NOMO-1 (cell line): ENCODE results near the gene LTBP2.

Experiments
- DNase-seq, 2 experiments: peaks; one replicate each; lab custom pipeline; 2025; ENCODE audit not compliant: unreplicated experiment in 2 of 2; lab: John Stamatoyannopoulos, UW

The LTBP2 gene

DNA sequence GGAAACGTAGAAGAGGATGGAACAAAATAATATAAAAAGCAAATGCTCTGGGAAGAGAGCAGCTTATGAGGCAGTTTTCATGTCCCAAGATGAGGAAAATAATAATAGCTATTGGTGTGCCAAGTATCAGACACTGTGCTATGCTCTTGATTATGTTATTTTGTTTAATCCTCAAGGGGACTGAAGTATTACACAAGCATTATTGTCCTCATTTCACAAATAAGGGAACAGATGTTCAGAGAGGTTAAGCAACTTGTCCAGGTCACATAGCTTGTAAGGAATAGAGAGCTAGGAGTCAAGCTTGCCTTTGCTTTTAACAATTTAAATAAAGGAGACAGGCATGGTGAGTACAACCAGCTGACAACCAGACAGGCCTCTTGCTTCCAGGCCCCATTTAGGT is 26.9 kb upstream of the LTBP2 start:
- DNase-seq: no peak

DNA sequence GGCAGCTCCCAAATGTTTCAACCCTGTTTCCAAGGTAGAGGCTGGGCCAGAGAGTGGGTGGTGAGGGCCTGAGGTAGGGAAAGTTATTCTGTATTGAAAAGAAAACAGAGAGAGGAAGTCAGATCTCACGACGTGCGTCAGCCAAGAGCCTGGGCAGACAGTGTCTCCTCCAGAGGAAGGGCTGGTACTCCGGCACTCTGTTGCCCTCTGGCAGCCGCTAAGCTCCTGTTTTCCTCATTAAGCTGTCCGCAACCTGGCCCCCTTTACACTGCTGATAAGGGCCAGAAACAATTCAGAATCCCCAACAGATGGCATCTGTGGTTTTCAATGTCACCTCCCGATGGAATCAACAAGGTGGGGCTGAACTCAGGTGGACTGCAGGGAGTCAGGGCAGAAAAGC is 26.0 kb upstream of the LTBP2 start:
- no peak for DNase-seq

DNA sequence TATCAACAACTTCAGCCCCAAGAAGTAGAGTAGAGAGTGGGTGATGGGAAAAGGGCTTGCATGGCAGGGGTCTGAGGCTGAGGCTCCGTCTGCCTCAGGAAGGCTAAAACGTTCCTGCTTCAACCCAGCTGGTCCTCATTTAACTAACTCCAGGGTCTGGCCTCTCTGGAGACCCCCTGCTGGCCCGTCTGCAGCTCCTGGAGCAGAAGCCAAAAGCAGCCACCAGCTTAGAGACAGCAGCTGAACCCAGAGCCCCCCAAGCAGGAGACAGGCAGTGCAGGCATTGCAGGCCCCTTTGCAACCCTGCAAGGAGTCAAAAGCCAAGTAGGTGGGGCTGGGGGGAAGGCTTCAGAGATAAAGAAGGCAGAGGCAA is 25.1 kb upstream of the LTBP2 start:
- no peak for DNase-seq

DNA sequence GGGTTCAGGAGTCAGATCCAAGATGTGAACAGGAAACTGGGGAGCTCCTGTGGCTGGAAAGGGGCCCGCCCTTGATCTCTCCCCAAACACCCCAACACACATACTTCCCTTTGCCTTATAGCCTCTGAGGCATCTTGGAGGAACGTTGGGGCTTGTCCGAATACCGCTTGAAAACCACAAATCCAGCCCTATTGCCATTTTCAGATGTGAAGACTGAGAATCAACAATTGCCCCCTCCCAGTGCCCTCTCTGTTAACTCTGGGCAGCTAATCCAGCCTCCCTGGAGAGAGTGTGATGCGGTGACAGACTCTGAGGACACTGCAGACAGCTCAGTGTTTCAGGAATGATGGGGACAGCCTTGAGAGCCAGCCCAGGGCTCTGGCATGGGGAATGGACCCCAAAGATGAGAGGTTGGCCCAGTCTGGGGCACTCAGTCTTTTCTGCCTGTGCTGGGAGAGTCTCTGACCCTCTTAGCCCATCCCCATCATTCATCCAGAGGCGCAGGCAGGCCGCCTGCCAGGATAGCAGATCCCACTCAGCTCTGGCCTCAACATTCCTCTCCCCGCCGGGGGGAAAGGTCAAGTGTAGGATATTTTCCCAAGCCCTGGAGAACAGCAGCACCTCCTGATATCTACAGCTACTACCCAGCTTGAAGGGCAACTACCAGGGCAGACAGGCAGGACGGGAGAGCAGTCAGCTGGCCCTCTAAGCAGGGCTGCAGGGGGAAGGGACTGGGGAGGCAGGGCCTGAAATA is 24.6 kb upstream of the LTBP2 start:
- no peak for DNase-seq

DNA sequence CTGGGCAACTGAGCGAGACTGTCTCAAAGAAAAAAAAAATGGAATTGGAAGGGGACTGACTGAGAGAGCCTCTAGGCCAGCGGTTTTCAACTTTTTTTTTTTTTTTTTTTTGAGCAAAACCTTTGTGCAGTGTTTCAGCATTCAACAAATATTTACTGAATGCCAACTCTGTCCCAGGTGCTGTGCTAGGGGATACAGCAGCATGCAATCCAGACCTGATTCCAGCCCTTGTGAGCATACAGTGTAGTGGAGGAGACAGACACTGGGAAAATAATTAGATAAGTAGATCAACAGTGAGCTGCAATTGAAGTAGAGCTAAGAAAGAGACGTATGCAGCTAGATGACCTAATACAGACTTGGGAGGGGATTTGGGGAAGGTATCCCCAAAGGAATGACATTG is 23.8 kb upstream of the LTBP2 start:
- DNase-seq: no peak

DNA sequence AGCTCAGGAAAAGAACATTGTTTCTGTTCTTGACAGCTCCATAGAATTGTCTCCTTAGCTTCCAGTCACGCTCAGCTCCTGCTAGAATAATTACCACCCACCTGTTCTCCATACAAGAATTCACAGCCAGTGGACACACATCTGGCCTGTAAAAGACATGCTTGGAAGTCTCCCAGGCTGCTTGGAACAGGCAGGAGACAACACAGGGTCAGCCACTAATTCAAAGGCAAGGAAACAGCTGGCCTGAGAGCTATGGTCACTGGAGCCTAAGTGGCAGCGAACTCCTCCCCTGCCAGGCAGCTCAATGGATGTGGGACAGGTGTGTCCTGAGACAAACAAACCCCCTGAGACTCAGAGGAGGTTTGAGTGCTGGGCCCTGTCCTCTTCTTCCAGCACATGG is 22.9 kb upstream of the LTBP2 start:
- DNase-seq: no peak

DNA sequence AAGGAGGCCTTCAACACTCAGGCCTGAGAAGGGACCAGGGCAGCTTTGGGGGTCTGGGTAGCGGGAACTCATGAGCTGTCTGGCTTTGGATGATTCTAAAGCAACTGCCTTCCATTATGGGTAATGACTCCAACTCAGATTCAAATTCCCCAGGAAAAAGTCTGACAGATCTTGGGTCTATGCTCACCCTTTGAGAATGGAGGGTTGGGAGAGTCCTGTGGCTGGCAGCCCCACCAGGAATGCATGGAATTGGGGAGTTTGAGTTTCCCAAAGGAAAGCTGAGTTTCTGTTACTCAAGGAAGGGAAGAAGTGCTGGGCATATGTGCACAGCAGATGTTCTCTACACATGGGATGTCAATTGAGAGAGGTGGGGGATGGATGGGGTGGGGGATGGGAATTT is 22.4 kb upstream of the LTBP2 start:
- no peak for DNase-seq

DNA sequence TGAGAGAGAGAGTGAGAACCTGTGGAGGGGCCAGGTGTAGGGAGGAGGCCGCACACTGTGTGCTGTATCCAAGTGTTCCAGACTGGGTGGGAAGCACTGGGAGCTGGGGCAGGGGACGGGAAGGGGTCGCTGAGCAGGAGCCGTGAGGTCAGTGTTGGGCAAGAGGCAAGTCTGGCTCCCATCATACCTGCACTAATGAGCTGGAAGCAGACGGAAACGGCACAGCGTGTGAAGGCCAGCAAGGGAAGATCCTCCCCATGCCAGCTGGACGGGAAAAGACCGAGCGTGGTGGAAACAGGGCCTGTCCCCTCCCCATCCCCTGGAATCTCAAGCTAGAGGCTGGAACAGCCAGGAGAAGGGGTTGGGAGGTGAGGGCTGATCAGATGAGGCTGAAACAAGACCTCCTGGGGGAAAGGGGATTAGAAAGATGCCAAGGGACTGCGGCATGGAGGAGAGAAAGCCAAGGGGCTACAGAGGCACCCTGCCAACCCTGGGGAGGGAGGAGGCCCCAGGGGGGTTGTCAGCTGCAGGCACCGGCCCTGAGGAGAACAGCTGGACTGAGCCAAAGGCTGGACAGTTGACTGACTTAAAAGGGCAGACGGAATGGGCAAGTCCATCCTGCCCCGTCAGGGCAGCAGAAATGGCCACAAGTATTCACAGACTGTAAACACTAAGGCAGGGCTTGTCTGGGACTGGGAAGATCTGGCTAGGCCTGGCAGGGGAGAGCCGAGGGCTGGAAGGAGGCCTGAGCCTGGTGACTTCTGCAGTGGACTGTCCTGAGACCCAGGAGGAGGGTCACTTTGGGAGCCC is 19.0 kb upstream of the LTBP2 start:
- no peak for DNase-seq

DNA sequence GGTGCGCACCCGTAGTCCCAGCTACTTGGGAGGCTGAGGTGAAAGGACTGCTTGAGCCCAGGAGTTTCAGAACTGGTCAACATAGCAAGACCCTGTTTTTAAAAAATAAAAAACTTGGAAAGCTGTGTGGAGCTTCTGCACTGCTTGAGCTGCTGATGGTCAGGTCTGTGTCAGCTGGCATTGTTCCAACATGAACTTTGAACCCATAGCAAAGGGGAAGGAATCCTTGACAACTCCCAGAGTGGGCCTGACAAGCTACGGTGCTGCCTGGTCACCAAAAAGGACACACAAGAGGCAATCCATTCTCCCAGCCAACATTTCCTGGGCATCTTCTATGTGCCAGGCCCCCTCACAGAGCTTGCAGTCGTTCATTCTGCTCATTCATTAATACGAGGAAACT is 16.4 kb upstream of the LTBP2 start:
- no peak for DNase-seq

DNA sequence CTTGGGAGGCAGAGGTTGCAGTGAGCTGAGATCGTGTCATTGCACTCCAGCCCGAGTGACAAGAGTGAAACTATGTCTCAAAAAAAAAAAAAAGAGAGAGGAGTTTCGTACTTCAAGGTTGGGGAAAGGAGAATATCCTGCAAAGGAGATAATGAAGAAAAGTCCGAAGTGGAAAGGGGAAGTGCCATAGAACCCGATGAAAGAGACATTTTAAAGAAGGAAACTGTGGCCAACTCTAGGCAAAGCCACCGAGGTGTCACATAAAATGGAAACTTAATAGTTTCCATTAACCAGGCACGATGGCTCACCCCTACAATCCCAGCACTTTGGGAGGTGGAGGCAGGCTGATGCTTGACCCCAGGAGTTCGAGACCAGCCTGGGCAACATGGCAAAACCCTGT is 15.0 kb upstream of the LTBP2 start:
- peak; percentile 61 to 92 for DNase-seq

DNA sequence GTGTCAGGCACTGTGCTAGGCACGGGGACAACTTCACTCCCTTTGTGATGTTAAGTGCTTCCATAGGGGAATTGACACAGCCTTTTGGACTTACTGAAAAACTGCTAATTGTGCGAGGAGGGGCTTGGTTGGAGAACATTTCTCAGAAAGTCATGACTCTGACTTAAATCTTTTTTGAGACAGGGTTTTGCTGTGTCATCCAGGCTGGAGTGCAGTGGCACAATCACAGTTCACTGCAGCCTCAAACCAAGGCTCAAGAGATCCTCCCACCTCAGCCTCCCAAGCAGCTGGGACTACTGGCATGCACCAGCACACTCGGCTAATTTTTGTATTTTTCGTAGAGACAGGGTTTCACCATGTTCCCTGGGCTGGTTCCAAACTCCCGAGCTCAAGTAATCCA is 10.2 kb upstream of the LTBP2 start:
- no peak for DNase-seq

DNA sequence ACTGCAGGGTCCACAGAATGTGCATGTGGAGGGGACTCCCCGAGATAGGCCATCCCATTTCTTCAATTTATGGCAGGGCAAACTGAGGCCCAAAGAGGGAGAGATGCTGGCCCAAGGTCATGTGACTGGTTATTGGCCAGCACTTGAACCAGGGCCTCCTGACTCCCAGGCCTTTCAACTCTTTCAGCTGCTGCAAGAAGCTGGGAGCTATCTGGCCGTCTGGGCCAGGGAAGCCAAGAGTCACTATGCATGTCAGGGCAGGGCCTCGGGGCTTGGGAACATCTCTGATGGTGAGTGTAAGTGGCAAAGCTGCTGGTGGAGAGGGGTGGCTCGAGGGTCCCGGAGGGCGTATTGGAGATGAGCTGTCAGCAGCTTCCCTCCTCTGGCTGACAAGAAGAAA is 9.5 kb upstream of the LTBP2 start:
- no peak for DNase-seq

DNA sequence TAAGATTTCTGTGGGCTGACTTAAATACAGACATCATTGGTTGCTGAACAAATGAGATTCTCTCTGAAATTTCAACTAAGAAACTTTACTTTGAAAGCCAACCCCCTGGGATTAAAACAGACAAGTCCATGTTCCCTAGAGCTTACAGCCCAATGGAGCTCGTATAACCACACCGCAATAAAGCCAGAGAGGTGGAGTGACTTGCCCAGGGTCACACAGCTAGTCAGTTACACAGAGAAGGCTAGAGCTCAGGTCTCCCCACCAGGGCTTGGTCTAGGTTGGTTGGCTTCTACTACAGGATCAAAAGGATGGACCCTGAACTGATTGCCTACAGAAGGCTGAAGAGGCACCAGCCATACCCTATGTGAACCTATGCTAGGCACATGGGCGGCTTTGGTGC is 8.9 kb upstream of the LTBP2 start:
- no peak for DNase-seq

DNA sequence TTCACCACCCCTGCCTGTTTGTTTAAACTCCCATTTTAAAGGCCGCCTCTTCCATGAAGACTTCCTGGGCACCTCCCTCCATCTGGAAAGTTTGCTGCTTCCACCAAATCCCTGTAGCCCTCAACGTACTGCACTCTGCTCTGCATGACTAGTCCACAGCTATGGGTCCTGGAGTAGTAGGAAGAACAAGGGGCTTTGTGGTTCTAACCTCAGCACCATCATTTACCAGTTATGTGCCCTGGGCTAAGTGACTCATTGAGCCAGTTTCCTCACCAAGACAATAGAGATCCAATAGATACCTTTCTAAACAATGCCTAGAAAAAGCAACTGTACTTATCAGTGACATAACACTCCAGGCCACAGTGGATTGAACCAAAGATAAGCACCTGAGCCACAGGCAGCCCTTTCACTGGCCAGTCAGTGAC is 8.5 kb upstream of the LTBP2 start:
- peak in 1 of 2 experiments; percentile 33 for DNase-seq

DNA sequence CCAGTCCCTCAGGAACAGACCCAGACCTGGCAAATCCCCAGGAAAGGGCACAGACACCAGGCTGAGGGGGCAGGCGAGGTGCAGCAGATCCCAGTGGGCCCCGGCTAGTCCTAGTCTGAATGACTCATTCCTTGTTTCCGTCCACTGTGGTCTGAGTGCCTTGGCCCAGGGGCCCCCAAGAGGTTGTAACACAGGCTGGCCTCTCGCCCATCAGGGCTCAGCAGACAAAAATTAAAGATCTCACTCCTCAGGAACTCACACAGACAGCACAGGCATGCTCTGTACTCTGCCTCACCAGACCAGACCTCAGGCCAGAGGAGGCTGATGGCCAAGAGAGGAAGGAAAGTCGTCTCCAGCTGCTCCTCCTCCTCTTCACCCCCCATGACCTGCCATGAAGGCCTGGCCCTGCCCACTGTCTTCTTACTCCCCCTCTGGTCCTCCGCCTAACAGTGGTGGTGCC is 7.7 kb upstream of the LTBP2 start:
- DNase-seq: peak; percentile 26 to 28

DNA sequence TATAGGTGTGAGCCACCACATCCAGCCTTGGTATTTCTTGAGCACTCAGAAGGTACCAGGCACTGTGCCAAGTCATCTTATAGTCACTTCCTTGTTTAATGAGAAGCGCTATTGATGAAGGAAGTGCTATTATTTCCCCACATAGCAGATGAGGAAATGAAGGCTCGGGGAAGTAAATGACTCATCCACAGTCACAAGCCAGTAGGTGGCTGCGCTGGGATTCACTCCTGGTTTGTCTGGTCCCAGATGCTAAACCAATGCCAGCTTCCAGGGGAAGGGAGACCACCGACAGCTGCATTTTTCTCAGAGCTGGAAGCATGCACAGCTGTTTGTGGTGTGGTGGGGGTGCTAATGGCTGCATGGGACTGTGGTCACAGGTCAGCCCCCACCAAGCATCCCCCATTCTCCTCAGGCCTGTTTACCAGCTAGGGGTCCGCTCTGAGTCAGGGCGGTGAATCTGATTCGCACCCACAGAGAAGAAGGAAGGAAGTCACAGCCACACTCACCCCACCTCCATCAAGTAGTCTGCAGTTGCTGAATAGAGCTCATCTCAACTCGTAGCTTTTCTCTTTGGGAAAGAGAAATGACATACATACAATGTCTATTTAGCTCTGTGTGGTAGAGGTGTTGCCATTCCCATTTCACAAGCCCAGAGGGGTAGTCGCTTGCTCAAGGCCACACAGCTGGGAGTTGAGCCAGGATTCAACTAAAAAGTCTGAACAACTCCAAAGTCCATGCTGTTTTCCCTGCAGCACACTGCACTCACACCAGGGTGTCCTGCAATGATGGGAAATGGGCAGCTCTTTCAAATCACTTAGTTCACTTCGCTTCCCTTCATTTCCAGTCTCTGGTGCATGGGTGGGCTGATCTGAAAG is 6.3 kb upstream of the LTBP2 start:
- DNase-seq: peak; percentile 70 to 95

DNA sequence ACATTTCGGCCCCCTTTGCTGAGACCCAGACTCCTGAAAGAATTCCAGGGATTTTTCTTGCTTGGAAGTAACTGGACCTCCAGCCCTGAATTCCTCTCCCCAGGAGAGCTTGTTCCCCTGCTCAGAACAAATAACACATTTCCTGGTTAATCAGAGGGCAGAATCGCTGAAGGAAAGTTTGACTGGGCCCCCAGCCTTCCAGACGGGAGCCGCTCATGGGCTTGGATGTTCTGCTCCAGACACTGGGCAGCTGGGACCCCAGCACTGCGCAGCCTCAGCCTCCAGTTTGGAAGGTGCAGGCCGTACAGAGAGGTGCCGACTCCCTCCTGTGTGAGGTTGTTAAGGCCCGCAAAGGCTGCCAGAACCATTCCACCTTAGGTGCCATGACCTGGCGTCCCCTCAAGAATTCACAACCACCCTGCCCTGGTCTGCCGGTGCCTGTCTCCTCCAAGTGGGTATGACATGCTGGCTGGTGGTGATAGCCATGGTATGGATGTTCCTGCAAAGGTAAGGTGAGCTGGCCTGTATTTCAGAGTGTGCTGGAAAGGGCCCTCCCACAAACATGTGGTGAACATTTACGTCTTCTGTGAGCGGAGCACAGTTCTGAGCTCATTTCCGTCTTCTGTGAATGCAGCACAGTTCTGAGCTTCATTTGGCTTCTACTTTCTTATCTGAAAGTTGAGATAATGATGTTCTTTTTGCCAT is 5.1 kb upstream of the LTBP2 start:
- DNase-seq: no peak

DNA sequence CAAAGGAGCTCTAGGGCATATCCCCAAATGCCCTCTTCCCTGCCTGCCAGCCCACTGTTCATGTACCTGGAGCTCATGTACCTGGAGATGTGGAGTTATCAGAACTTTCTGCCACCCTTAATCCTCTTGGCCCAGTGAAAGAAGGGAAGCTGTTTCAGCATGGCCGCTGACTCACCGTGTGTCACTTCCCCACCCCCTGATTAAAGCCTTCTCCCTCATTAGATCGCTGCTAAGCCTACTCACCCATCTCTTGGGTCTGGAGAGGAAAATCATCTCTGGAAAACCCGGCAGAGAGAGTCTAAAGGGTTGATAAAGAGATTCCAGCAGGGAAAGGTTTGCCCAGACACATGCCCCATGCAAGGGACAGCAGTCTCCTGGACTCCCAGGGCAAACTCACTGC is 4.5 kb upstream of the LTBP2 start:
- DNase-seq: peak; percentile 64 to 68

DNA sequence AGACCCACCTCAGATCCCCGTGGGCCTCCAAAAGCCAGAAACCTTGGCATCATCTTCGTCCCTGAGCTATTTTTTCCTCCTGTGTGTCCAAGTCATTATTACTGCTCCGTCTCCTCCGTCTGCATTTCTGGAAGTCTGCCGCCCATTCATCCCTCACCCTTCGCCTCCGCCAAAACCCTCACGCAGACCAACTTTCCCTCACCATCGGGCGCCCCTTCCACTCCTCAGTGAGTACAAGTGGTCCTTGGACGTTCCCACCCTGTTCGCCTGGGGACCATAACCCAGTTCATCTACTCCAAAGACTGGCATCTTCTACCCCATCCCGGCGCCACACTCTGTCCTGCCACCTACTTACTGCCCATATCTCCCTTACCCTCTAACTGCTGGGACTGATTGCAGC is 3.7 kb upstream of the LTBP2 start:
- DNase-seq: no peak
